Measurements from ENCODE around the gene MAT2B. TPM values are rescaled to one million over a fixed set of nuclear protein-coding genes. Genes with fewer than 3 reads are reported as not detected.

MAT2B gene
- total RNA-seq, 1 experiment from 2014 or later = 25.1 TPM

DNA sequence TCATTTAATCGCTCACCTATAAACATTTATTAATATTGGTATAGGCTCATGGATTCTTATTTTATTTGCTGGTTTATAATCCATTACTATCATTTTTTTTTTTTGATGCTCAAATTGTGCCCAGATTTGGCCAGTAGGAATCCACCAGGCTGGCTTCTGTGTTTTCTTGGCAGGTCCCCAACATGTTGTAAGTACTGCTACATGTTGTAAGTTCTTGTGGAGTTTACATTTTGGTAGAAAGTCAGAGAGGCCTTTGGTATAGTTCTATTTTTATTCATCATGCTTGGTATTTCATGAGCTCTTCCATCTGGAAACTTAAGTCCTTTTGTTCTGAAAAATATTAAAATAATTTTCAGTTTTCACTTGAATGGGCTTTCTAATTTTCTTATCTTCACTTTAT is 47.1 kb downstream of the MAT2B start:
- no peaks in the 10 kb centered on the region for H3K9me3 Mint-ChIP-seq (ENCODE audit: unreplicated experiment)
- no peak overlapping the region for H3K27ac Mint-ChIP-seq (ENCODE audit: unreplicated experiment)
- TF ChIP-seq, protein P1, sequence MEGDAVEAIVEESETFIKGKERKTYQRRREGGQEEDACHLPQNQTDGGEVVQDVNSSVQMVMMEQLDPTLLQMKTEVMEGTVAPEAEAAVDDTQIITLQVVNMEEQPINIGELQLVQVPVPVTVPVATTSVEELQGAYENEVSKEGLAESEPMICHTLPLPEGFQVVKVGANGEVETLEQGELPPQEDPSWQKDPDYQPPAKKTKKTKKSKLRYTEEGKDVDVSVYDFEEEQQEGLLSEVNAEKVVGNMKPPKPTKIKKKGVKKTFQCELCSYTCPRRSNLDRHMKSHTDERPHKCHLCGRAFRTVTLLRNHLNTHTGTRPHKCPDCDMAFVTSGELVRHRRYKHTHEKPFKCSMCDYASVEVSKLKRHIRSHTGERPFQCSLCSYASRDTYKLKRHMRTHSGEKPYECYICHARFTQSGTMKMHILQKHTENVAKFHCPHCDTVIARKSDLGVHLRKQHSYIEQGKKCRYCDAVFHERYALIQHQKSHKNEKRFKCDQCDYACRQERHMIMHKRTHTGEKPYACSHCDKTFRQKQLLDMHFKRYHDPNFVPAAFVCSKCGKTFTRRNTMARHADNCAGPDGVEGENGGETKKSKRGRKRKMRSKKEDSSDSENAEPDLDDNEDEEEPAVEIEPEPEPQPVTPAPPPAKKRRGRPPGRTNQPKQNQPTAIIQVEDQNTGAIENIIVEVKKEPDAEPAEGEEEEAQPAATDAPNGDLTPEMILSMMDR (IDR thresholded peaks at IDR 0.05; ENCODE audit: insufficient read depth in 1 of 2, low read depth in 1 of 2, low read length in 1 of 2, severe bottlenecking in 1 of 2, unreplicated experiment in 1 of 2) = no peak
- no peak for DNase-seq
- intact Hi-C loops (cut with micrococcal nuclease; ENCODE audit: unreplicated experiment) = no loop called here
- Histone ChIP-seq H3K27me3 (replicated peaks; ENCODE audit: control insufficient read depth, insufficient read depth, low read length) (no peaks in the 10 kb centered on the region), H3K36me3 (ENCODE audit: control insufficient read depth, insufficient read depth, low read length) (no peaks in the 10 kb centered on the region), H3K4me1 (no peaks in the 10 kb centered on the region), H3K4me3 (ENCODE audit: low read depth, low read length) (no peak overlapping the region), H3K9me3 (no peaks in the 10 kb centered on the region; the same call in 1 of the 2 replicates)
- no TSS peak for BruUV-seq (replicated peaks)
- CTCF ChIA-PET = no interaction called here
- peaks cover 20% of the 10 kb centered on the region for H3K27me3 Mint-ChIP-seq (ENCODE audit: insufficient read depth, unreplicated experiment)
- H3K4me1 Mint-ChIP-seq (ENCODE audit: low read depth, unreplicated experiment) = no peaks in the 10 kb centered on the region
- H3K36me3 Mint-ChIP-seq (ENCODE audit: insufficient read depth, unreplicated experiment) = no peaks in the 10 kb centered on the region
- POLR2A ChIA-PET = no interaction called here
- no peak overlapping the region for H3K4me3 Mint-ChIP-seq (ENCODE audit: unreplicated experiment)

DNA sequence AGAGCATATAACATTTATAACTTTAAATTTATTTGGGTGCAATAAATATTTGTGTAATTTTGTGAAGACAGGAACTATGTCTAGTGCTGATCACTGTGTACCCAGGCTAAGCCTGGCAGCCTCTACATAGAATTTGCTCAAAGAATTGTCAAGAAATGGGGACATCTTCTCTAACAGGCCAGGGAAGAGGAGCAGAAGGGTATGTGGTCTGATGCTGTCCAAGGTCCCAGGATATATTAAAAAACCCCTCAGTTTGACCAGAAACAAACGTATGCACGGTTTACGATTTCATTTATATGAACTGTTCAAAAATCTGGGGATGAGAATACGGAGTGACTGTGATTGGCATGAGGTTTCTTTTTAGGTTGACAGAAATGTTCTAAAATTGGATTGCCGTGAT is 55.9 kb downstream of the MAT2B start:
- H3K9me3 Mint-ChIP-seq (ENCODE audit: unreplicated experiment) = no peaks in the 10 kb centered on the region
- CTCF ChIA-PET = no interaction called here
- Histone ChIP-seq H3K27me3 (replicated peaks; ENCODE audit: control insufficient read depth, insufficient read depth, low read length) (no peaks in the 10 kb centered on the region), H3K9me3 (no peaks in the 10 kb centered on the region), H3K4me3 (ENCODE audit: low read depth, low read length) (no peak overlapping the region), H3K36me3 (ENCODE audit: control insufficient read depth, insufficient read depth, low read length) (no peaks in the 10 kb centered on the region), H3K4me1 (0 out of 2 replicates have a peak, but pooled peaks cover 3% of the 10 kb centered on the region)
- intact Hi-C loops (cut with micrococcal nuclease; ENCODE audit: unreplicated experiment) = loop anchor here (10.0 kb wide), 1 partner anchor 263 kb away; no protein-coding TSS in a partner anchor
- peaks cover 8% of the 10 kb centered on the region for H3K4me1 Mint-ChIP-seq (ENCODE audit: low read depth, unreplicated experiment)
- BruUV-seq (replicated peaks) = no TSS peak
- H3K4me3 Mint-ChIP-seq (ENCODE audit: unreplicated experiment) = no peak overlapping the region
- POLR2A ChIA-PET = no interaction called here
- no peak for DNase-seq
- H3K27me3 Mint-ChIP-seq (ENCODE audit: insufficient read depth, unreplicated experiment) = peaks cover 16% of the 10 kb centered on the region
- TF ChIP-seq, protein P1 (IDR thresholded peaks at IDR 0.05; ENCODE audit: insufficient read depth in 1 of 2, low read depth in 1 of 2, low read length in 1 of 2, severe bottlenecking in 1 of 2, unreplicated experiment in 1 of 2) = no peak
- H3K36me3 Mint-ChIP-seq (ENCODE audit: insufficient read depth, unreplicated experiment) = no peaks in the 10 kb centered on the region
- H3K27ac Mint-ChIP-seq (ENCODE audit: unreplicated experiment) = no peak overlapping the region

DNA sequence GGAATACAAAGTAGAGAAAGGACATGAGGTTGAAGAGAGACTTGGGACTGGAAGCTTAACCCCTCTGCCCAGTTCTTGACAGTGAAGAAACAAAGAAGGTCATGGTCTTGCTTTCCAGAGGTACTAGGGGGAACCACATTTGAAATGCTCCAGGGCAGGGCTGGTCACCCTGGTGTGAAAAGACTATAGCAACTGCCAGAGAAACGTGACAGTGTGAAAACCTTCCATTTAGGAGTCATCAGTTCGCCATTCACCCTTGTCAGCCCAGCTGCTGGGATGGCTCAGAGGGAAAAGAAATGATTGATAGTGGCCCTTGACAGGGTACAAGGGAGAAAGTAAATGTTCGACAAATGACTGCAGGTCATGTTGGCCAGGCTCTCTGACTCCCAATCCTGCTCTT is 56.7 kb downstream of the MAT2B start:
- Histone ChIP-seq H3K4me3 (ENCODE audit: low read depth, low read length) (no peak overlapping the region), H3K36me3 (ENCODE audit: control insufficient read depth, insufficient read depth, low read length) (no peaks in the 10 kb centered on the region), H3K9me3 (no peaks in the 10 kb centered on the region), H3K4me1 (0 out of 2 replicates have a peak, but pooled peaks cover 3% of the 10 kb centered on the region), H3K27me3 (replicated peaks; ENCODE audit: control insufficient read depth, insufficient read depth, low read length) (peaks cover 2% of the 10 kb centered on the region; the same call in 1 of the 2 replicates)
- Mint-ChIP-seq H3K4me1 (ENCODE audit: low read depth, unreplicated experiment) (peaks cover 8% of the 10 kb centered on the region), H3K4me3 (ENCODE audit: unreplicated experiment) (no peak overlapping the region), H3K36me3 (ENCODE audit: insufficient read depth, unreplicated experiment) (no peaks in the 10 kb centered on the region), H3K9me3 (ENCODE audit: unreplicated experiment) (no peaks in the 10 kb centered on the region), H3K27me3 (ENCODE audit: insufficient read depth, unreplicated experiment) (peaks cover 17% of the 10 kb centered on the region), H3K27ac (ENCODE audit: unreplicated experiment) (no peak overlapping the region)
- DNase-seq = no peak
- CTCF ChIA-PET = no interaction called here
- intact Hi-C loops (cut with micrococcal nuclease; ENCODE audit: unreplicated experiment) = loop anchor here (10.0 kb wide), 1 partner anchor 263 kb away; no protein-coding TSS in a partner anchor
- TF ChIP-seq, protein P1 (IDR thresholded peaks at IDR 0.05; ENCODE audit: insufficient read depth in 1 of 2, low read depth in 1 of 2, low read length in 1 of 2, severe bottlenecking in 1 of 2, unreplicated experiment in 1 of 2) = no peak
- POLR2A ChIA-PET = no interaction called here
- BruUV-seq (replicated peaks) = no TSS peak

Measured in Caco-2 (cell line).